Activated naive CD8-positive, alpha-beta T cell treated with anti-CD3 and anti-CD28 coated beads for 36 hours (primary cell): ENCODE measurements around the gene GPR3. TPM values are rescaled to one million over a fixed set of nuclear protein-coding genes. Genes with fewer than 3 reads are reported as not detected.
"Not testable (repeated sequence)": the region's sequence is repeated elsewhere in the genome, so short reads cannot be mapped to it uniquely, and the experiment has no call there.

Experiments used
- DNase-seq: peaks from one replicate; pipeline ENCODE4 v3.0.0; 2021
- H3K27ac Mint-ChIP-seq: one replicate; pipeline ENCODE4 v1.8.0; 2022; ENCODE audit warnings: mild to moderate bottlenecking, moderate library complexity, mixed read lengths
- H3K27me3 Mint-ChIP-seq: one replicate; pipeline ENCODE4 v1.8.0; 2022; ENCODE audit warnings: mild to moderate bottlenecking, mixed read lengths
- H3K36me3 Mint-ChIP-seq: one replicate; pipeline ENCODE4 v1.8.0; 2021; ENCODE audit warnings: mild to moderate bottlenecking, mixed read lengths
- H3K4me1 Mint-ChIP-seq: one replicate; pipeline ENCODE4 v1.8.0; 2021; ENCODE audit warnings: mixed read lengths
- H3K4me3 Mint-ChIP-seq: one replicate; pipeline ENCODE4 v1.8.0; 2022; ENCODE audit warnings: mild to moderate bottlenecking, moderate library complexity, mixed read lengths
- H3K9me3 Mint-ChIP-seq: one replicate; pipeline ENCODE4 v1.8.0; 2022; ENCODE audit warnings: mixed read lengths
- total RNA-seq, 2 experiments: library from RNA; stranded (reverse); gene quantifications; one replicate each; pipeline ENCODE4 v1.2.3, GENCODE V29; 2021

GPR3 gene
- total RNA-seq, 2 experiments from 2014 or later: 3.5 to 3.9 TPM

GRCh38 chr1:27414091-27414490 lies 21.7 kb downstream of the GPR3 start:
- Mint-ChIP-seq H3K27me3 (no peaks in the 10 kb centered on the region), H3K4me3 (no peak overlapping the region), H3K4me1 (peaks cover 27% of the 10 kb centered on the region), H3K9me3 (no peaks in the 10 kb centered on the region), H3K27ac (no peak overlapping the region), H3K36me3 (peaks cover 27% of the 10 kb centered on the region)
- DNase-seq: no peak

GRCh38 chr1:27416387-27417111 lies 24.1 kb downstream of the GPR3 start:
- Mint-ChIP-seq H3K9me3 (no peaks in the 10 kb centered on the region), H3K27ac (peak overlapping the region; percentile 48), H3K4me1 (peaks cover 36% of the 10 kb centered on the region), H3K36me3 (peaks cover 24% of the 10 kb centered on the region), H3K27me3 (no peaks in the 10 kb centered on the region), H3K4me3 (no peak overlapping the region)
- peak; percentile 58 for DNase-seq

DNA sequence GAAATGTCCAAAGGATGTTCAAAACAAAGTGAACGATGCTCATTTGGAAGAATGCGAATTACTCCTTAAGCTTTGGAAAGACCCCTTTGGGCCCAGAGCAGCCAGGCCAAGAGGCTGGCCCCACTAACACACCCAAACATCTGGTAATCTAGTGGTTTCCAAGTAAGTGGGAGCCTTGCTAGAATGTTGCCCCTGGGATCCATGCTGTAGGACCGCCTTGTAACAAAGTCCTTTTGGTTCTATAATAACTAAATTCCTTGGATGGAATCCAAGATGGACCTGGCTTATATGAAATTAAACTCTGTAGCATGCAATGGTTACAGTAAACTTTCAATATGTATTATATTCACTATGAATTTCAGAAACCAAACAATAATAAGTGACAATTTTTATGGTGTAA lies 25.3 kb downstream of the GPR3 start:
- DNase-seq: no peak
- Mint-ChIP-seq H3K4me1 (peaks cover 45% of the 10 kb centered on the region), H3K4me3 (no peak overlapping the region), H3K27ac (peak overlapping the region; percentile 75), H3K9me3 (no peaks in the 10 kb centered on the region), H3K27me3 (no peaks in the 10 kb centered on the region), H3K36me3 (peaks cover 25% of the 10 kb centered on the region)

GRCh38 chr1:27418326-27419185 lies 26.1 kb downstream of the GPR3 start:
- H3K4me1 Mint-ChIP-seq: peaks cover 49% of the 10 kb centered on the region
- H3K9me3 Mint-ChIP-seq: no peaks in the 10 kb centered on the region
- peaks cover 26% of the 10 kb centered on the region for H3K36me3 Mint-ChIP-seq
- peak; percentile 57 for DNase-seq
- H3K4me3 Mint-ChIP-seq: no peak overlapping the region
- H3K27me3 Mint-ChIP-seq: no peaks in the 10 kb centered on the region
- peak overlapping the region; percentile 75 for H3K27ac Mint-ChIP-seq

GRCh38 chr1:27423709-27424108 lies 31.3 kb downstream of the GPR3 start:
- Mint-ChIP-seq H3K36me3 (peaks cover 37% of the 10 kb centered on the region), H3K9me3 (no peaks in the 10 kb centered on the region), H3K4me3 (no peak overlapping the region), H3K4me1 (peaks cover 62% of the 10 kb centered on the region), H3K27me3 (no peaks in the 10 kb centered on the region), H3K27ac (peak overlapping the region; percentile 34)
- DNase-seq: no peak

- peak overlapping the region; percentile 54 for H3K27ac Mint-ChIP-seq
- DNase-seq: no peak
- H3K4me1 Mint-ChIP-seq: peaks cover 73% of the 10 kb centered on the region
- H3K27me3 Mint-ChIP-seq: no peaks in the 10 kb centered on the region
- H3K9me3 Mint-ChIP-seq: no peaks in the 10 kb centered on the region
- H3K4me3 Mint-ChIP-seq: peak overlapping the region; percentile 26
- H3K36me3 Mint-ChIP-seq: peaks cover 29% of the 10 kb centered on the region
Observed at GRCh38 chr1:27427329-27427728, 34.9 kb downstream of the GPR3 start.

DNA sequence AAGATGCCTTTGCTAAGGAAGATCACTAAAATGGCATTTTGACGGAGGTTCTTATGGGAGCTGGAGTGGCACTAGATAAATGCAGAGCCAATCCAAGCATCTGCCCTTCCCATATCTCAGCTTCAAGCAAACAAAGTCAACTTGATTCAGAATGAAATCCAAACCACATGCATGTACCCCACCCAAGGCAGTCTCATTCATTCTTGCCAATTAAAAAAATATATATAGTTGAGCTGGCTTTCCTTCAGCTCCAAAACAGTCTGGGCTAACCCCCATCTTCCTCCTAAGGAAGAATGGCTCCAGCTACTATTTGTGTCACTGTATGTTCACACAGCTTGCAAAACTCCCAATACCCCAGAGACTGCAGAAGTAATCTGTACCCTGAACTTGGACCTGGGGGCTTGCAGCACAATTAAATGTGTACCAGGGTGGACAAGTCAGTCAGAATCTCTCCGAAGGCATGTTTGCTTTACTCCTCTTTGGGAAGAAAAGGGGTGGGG lies 35.4 kb downstream of the GPR3 start:
- Mint-ChIP-seq H3K4me3 (peak overlapping the region; percentile 80), H3K4me1 (peaks cover 70% of the 10 kb centered on the region), H3K27ac (peak overlapping the region; percentile 77), H3K9me3 (no peaks in the 10 kb centered on the region), H3K36me3 (peaks cover 27% of the 10 kb centered on the region), H3K27me3 (no peaks in the 10 kb centered on the region)
- DNase-seq: no peak

GRCh38 chr1:27428316-27429028 lies 36.0 kb downstream of the GPR3 start:
- peak overlapping the region; percentile 77 for H3K27ac Mint-ChIP-seq
- peak overlapping the region; percentile 80 for H3K4me3 Mint-ChIP-seq
- peaks cover 27% of the 10 kb centered on the region for H3K36me3 Mint-ChIP-seq
- H3K27me3 Mint-ChIP-seq: no peaks in the 10 kb centered on the region
- peaks cover 73% of the 10 kb centered on the region for H3K4me1 Mint-ChIP-seq
- H3K9me3 Mint-ChIP-seq: no peaks in the 10 kb centered on the region
- DNase-seq: no peak

DNA sequence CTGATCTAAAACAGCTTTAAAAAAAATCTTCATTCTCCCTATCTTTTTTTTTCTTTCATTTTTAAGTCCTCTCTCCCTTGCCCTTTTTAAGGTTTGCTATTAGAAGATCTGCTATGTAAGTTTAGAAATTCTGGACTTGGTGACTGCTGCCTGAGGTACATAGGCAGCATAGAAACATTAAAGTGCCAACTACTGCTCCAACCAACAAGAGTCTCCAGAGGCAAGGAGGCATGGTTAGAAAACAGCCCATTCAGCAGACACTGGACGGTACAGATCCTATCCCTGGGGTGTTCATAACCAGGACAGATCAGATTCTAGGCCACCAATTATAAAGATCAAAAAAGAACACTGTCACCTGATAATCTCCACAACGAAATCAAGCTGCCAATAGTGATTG lies 36.6 kb downstream of the GPR3 start:
- Mint-ChIP-seq H3K9me3 (no peaks in the 10 kb centered on the region), H3K4me3 (peak overlapping the region; percentile 80), H3K4me1 (peaks cover 73% of the 10 kb centered on the region), H3K27me3 (no peaks in the 10 kb centered on the region), H3K36me3 (peaks cover 30% of the 10 kb centered on the region), H3K27ac (peak overlapping the region; percentile 77)
- no peak for DNase-seq

DNA sequence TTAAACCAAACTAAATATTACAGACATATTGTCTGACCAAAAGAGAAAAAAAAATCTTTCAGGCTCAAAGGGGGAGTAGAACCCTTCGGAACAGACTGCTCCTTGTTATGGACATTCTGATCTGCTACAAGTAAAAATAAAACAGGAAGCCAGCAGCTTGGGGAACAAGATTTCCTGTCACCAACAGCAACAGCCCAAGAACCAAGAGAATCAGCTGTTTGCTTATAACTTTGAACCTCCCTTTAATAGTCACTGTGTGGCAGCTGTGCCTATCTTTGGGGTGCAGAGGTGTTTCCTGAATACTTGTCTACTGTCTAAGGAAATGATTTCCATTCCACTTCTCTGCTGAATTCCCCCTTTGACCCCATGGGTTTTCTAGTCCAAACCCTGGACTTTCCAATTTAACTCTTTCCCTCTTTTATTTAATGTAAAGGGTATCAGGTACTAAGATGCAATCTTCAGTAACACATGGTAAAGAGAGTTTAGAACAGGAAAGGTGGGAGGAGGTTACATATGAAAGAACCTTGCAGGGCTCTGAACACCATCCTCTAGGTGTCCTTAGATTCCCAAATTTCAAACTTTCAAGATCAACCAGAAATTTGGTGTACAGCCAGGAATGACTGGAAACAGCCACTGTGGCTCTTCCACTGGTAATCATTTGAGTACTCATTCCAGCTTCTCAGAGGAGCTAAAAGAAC lies 38.6 kb downstream of the GPR3 start:
- no peaks in the 10 kb centered on the region for H3K27me3 Mint-ChIP-seq
- H3K4me3 Mint-ChIP-seq: peak overlapping the region; percentile 34
- peaks cover 80% of the 10 kb centered on the region for H3K4me1 Mint-ChIP-seq
- peaks cover 29% of the 10 kb centered on the region for H3K36me3 Mint-ChIP-seq
- no peaks in the 10 kb centered on the region for H3K9me3 Mint-ChIP-seq
- H3K27ac Mint-ChIP-seq: peak overlapping the region; percentile 75
- DNase-seq: no peak

DNA sequence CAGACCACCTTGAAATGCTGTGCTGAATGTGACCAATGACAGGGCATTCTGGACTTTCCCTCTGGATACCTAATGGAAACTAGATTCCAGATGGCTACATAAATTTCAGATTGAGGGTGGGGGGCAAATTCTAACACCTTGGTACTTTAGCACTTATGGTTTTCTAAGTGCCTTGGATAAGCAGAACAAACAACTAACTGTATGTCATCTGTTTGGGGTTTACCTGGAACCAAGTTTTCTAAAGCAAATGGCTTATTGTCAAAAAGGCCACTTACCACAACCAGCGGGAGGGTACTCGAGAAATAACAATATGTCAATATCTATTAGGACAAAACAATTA lies 39.1 kb downstream of the GPR3 start:
- H3K4me3 Mint-ChIP-seq: no peak overlapping the region
- H3K27me3 Mint-ChIP-seq: no peaks in the 10 kb centered on the region
- H3K4me1 Mint-ChIP-seq: peaks cover 83% of the 10 kb centered on the region
- no peak for DNase-seq
- H3K36me3 Mint-ChIP-seq: peaks cover 29% of the 10 kb centered on the region
- peak overlapping the region; percentile 71 for H3K27ac Mint-ChIP-seq
- H3K9me3 Mint-ChIP-seq: no peaks in the 10 kb centered on the region

DNA sequence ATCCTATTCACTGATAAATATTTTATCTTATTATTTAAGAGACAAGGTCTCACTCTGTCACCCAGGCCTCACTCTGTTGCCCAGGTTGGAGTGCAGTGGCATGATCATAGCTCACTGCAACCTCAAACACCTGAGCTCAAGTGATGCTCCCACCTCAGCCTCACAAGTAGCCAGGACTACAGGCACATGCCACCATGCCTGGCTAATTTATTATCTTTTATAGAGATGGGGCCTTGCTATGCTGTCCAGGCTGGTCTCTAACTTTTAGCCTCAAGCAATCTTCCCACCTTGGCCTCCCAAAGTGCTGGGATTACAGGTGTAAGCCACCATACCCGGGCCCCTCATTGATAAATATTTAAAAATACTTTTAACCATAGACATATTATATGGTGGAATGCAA lies 40.3 kb downstream of the GPR3 start:
- peaks cover 82% of the 10 kb centered on the region for H3K4me1 Mint-ChIP-seq
- not testable (repeated sequence) for DNase-seq, H3K27ac Mint-ChIP-seq, H3K9me3 Mint-ChIP-seq, H3K4me3 Mint-ChIP-seq, H3K27me3 Mint-ChIP-seq
- H3K36me3 Mint-ChIP-seq: peaks cover 19% of the 10 kb centered on the region

DNA sequence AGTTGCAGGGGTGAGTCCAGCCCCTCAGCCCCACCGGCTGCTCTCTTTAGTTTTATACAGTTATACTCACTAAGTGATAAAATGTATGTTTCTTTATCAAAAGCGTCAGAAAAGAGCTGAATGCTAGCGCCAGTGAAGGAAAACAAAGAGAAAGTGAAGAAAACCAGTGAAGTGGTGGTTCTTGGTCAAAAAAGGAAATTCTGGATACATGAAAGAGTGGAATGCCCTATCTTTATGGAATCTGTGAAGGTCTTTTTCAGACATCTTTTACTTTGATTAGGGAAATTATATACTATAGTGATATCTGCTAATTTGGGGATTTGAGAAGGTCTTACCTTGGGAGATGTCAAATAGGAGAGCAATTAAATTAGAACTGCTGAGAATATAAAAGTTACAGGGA lies 41.3 kb downstream of the GPR3 start:
- H3K27me3 Mint-ChIP-seq: no peaks in the 10 kb centered on the region
- no peak overlapping the region for H3K4me3 Mint-ChIP-seq
- peak overlapping the region; percentile 54 for H3K27ac Mint-ChIP-seq

DNA sequence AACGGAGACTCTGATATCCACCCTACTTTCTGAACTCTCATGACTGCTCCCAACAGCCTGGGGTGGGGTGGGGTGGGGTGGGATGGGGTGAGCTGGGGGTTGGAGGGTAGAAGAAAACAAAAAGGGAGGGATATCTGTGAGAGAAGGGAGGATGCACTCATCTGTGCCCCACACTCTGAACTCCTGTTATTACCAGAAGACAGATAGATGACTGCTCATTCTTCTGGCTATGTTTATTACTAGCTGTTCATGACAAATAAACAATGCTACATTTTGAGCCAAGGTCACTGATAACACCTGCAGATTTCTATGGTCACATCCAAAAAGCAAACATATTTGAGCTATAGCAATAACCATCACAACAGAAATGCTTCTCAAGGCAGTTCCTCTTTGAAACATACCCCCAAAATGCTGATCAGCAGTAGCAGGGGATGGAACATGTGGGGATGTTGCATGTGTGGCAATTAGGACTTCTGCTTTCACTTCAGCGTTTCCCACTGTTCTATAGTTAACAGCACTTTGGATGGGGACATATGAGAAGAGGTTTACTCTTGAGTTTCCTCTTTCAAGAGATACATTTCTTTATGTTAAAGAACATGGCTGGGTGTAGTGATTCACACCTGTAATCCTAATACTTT lies 43.3 kb downstream of the GPR3 start:
- H3K9me3 Mint-ChIP-seq: no peaks in the 10 kb centered on the region
- peak overlapping the region; percentile 62 for H3K27ac Mint-ChIP-seq
- no peak for DNase-seq
- H3K4me3 Mint-ChIP-seq: peak overlapping the region; percentile 1
- H3K36me3 Mint-ChIP-seq: peaks cover 22% of the 10 kb centered on the region
- H3K27me3 Mint-ChIP-seq: no peaks in the 10 kb centered on the region
- H3K4me1 Mint-ChIP-seq: peaks cover 80% of the 10 kb centered on the region

More for the DNA sequence above, 41.3 kb downstream of the GPR3 start:
- peaks cover 84% of the 10 kb centered on the region for H3K4me1 Mint-ChIP-seq
- H3K36me3 Mint-ChIP-seq: peaks cover 11% of the 10 kb centered on the region
- DNase-seq: no peak
- H3K9me3 Mint-ChIP-seq: no peaks in the 10 kb centered on the region
